G401.6 (cell line): ENCODE results near the gene HSPH1.
A peak's percentile ranks its signal among the peaks of the same experiment; 100 is the strongest.
"Not testable (repeated sequence)": the region's sequence is repeated elsewhere in the genome, so short reads cannot be mapped to it uniquely, and the experiment has no call there.

Experiments
- FAIRE-seq: peaks from 2 replicates; lab custom pipeline; 2012; peaks lifted over from hg19 to GRCh38; lab: Jason Lieb, UNC

Gene HSPH1

DNA sequence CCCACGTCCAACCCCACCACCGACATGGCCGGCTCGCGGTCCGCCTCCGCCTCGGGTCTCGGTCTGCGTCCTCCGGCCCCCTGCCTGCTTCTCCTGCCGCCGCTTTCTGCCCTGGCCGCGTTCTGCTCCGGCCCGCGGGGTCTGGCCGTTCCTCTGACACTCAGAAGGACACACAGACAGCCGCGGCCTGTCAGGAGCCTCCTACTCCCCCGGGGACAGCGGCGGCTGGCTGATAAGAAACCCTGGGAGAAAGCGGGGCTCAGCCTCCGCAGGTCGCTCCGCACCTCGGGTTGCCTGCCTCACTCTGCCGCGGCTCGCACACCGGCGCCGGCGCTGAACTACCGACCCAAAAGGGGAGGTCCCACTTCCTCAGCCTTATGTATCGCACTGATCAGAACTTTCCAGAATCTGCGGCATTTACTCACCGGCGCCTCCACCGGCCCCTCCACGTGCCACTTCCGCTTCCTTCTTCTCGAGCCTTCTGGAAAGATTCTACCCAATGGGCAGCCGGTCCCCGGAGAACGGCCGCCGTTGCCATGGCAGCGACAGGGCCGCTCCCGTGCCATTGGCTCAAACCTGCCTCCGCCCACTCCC lies at the start of gene HSPH1:
TSS of gene HSPH1 (minus strand) at position 348 of the 594 bp plus-strand sequence. CDS start at position 26, 322 bp downstream.
- FAIRE-seq, result peak; percentile 93

DNA sequence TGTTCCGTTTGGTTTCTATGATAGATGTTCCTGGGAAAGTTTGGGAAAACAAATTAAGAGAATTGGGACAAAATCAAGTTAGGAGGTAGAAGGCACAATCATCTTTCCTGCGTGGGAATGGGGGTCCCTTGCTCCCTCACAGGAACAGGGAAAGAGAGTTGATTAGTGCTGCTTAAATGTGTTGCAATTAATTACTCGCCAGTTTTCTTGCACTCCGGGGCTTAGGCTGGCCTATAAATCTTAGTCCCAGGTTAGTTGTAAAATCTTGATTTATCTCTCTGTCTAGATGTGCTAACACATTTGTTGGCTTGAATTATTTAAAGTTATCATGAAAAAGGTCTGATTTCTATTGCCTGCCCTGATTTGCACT lies 48.1 kb upstream of the HSPH1 start:
- FAIRE-seq, result no peak

DNA sequence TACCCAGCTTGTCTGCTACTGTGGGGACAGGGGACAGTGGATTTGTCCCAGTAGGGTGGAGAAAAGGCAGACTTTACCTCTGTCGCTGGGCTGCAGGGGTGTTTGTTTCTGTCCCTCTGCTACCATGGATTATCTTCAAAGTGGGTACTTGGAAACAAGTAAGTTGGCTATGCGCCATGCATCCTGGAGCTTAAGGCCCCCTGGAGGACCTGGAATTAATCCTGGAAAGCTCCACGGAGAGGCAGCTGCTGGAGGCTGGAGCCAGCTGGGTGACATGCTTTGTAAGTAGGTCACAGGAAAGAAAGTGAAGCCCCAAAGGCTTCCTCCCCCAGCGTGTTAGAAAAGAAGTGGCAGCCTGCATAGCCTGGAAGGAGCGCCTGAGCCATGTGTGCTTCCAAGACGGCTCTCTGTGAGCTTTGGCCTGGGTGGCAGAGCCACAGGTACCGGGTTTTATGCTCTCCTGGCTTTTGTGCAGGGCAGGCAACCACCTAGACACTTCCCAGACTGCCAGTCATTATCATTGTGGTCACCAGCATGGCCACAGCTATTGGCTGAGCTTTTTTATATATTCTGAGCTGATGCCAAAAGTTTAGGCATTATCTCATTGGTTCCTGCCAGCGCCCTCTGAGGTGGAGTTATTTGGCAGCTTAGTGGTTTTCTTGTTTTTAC lies 47.6 kb upstream of the HSPH1 start:
- no peak for FAIRE-seq

DNA sequence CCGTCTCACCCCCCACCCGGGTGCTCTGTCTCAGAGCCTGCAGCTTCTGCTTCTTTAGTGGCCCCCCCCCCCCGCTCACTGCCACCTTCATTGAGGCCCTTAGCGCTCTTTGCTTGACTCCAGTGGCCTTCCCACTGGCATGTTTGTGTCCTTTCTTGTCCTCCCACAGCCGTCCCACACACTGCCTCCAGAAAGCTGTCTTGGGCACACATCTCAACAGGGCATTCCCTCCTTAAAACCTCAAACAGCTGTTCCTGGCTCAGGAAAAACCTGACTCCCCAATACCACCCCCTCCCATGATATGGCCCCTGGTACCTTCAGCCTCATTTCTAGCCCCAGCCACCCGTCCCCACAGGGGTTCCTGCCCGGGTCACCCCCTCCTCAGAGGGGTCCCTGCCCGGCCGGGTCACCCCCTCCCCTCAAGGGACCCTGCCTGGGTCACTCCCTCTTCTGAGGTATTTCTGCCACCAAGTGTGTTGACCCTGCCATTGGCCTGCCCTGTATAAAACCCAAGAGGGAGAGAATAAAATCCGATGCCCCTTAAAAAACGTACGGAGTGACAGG lies 46.9 kb upstream of the HSPH1 start:
- no peak for FAIRE-seq

DNA sequence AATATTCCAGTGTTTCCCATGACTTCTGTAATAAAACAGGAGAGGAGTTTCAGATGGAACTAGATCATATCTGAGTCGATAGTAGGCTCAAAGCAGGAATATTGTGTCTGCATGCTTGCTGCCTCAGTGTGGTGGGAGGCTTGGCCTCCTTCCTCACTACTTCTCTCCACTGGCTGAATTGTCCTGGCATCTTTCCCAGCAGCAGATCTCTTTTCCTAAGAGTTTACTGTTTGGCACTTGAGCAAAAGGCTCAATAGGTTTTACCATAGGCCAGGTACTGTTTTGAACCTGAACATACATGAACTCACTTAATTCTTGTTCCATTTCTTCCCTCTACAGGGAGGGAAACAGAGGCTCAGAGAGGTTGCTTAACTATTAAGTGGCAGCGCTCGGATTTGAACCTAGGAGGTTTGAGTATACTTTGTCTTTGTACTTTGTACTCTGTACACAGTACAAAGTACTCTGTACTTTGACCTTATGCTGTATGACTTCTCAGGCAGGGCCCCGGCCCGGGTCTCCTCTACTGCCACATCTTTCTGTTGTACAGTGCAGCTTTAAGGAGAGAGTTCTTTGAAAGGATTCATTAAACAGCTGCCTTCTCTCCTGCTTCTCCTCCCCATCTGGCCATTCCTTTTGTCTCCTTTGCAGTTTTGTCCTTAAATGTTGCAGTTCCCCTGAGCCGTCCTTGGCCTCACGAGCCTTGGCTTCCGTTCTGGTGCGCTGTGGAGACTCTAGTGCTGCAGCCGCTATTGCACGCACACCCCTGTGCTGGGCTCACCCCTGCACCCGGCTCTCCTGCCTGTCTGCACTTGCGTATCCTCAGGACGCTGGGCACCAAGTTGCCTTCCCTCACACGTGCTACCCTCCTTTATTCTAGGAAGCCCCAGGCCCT lies 46.2 kb upstream of the HSPH1 start:
- FAIRE-seq, result no peak

DNA sequence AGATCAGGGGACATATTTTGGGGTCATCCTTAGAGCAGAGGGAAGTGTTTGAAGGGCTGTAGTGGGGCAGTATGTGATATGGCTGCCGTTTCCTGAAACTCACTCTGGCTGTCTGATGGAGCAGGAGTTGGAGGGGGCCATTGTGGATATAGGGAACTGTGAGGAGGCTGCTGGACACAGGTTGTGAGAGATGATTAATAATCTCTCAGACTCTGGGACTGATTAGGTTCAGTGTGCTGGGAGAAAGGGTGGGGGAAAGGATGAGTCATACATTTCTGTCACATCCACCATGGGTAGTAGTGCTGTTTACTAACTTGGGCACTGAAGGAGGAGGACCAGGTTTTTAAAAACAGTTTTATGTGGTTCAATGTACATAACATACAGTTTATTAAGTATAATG lies 42.9 kb upstream of the HSPH1 start:
- no peak for FAIRE-seq

DNA sequence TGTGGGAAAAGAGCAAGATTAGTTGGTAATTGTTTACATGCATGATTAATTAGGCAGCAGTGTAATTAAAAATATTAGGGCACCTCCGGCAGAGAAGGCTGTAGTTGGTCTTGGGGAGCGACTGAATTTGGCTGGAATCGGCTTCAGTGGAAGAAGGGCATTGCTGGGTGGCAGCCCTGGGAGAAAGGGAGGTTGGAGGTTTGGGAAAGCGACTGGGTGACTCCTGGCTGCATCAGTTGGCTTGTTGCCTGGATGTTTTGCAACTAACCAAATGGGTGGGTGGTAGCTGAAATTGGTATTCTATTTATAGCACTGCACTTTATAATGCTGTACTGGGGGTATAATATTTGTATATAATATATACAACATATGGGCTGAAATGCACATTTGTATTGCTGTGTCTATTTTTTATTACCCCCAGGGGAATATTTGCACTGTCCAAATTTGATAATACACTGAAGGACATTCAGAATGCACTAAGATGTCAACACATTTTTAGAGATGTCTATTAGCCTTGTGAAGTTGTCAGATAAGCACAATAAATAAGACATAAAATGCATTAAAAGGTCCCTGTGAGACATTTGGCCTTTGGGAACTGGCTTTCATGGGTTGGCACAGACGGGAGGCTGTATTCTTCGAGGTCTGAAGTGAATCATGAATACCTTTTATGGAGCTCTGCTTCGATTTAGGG lies 39.8 kb upstream of the HSPH1 start:
- no peak for FAIRE-seq

DNA sequence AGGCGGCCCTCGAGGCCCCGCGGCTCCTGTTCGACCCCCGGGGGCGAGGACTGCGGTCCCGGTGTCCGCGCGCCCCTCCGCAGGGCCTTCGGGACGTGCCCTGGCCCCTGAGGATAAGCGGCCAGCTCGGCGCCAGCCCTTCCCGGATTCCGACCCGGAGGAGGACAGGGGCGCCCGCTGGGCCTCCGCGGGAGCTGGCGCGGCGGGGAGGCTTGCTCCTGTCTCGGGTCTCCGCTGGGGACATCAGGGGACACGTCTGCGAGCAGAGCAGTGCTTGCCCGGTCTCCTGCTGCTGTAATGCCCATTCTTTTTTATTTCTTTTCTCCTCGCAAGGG lies 38.9 kb upstream of the HSPH1 start:
- no peak for FAIRE-seq

DNA sequence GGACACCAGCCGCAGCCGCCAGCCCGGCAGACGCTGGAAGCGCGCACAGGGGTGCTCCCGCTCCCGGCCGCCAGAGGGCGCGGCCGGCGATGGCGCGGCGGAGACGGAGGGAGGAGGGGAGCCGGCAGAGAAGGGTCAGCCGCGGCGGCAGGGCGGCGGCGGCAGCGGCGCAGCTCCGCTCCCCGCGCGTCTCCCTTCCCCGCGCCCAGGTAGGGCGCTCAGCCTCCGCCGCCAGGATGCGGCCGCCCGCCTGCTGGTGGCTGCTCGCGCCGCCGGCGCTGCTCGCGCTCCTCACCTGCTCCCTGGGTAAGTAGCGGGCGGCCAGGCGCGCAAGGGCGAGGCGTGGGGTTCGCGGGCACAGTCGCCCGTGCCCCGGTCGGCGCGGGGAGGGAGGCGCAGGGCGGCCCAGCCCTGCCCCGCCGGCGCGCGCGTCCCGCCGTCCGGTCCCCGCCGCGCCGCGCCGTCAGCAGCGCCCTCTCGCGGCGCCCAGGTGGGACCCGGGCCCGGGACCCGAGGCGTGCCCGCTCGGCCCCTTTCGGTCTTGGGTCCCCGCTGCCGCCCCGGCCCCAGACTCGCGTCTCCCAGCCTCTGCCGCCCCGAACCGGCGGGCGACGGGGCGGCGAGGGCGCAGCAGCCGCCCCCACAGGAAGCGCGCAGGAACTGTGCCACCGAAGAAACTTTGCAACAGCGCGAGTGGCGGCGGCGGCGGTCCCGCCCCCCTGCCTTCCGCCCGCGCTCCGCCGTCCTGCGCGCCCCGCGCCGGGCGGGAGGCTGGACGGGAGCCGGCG lies 38.3 kb upstream of the HSPH1 start, which contains the start of gene B3GLCT:
TSS of gene B3GLCT (plus strand) at position 127 of the 788 bp plus-strand sequence. CDS start at position 237, 110 bp downstream.
- no peak for FAIRE-seq

DNA sequence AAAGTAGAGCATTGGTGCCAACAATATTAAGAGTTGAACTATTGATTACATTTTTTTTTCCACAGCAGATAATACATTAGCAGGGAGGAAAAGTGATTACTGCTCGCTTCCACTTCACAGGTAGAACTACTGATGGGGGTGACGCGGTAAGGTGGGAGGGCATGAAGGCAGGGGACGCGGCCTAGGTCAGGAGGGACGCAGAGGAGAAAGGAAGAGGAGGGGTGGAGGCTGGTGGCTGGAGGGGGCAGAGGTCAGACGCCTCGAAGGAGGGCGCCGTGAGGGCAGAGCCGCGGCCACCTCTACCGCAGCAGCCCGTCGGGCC lies 37.8 kb upstream of the HSPH1 start:
- no peak for FAIRE-seq

DNA sequence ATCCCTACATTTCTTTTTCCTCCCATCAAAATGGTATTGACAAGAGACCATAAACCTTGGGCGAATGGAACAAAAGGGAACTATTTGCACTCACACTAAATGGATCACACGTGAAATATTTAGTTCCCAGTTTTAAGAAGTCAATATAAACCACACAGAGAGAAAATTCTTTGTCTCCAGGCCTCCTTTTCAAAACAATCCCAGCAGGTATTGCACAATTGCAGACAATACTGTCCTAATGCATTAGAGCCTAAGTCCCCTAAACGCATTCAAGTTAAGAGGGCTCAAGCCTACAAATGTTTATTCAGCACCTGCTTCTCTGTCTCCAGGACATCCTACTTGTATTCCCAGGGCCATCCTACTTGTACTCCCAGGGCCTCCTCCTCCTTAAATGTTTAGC lies 36.8 kb upstream of the HSPH1 start:
- no peak for FAIRE-seq

DNA sequence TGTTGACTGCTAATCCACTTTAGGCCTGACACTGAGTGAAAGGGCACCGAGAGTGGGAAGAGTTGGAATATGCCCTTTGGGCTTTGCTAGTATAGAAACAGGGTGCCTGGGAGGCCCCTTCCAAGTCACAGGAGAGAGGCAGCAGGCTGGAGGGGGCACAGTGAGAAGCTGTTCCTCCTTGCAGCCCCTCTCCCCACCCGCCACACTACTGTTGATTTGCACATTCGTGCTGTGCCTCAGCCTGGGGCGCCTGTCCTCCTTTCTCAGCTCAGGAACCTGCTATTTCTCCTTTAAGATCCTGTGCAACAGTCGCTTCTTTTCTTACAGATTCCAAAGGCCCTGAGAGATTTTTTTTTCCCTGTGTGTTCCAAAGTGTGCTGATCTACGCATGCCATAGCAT lies 35.3 kb upstream of the HSPH1 start:
- FAIRE-seq, result no peak

DNA sequence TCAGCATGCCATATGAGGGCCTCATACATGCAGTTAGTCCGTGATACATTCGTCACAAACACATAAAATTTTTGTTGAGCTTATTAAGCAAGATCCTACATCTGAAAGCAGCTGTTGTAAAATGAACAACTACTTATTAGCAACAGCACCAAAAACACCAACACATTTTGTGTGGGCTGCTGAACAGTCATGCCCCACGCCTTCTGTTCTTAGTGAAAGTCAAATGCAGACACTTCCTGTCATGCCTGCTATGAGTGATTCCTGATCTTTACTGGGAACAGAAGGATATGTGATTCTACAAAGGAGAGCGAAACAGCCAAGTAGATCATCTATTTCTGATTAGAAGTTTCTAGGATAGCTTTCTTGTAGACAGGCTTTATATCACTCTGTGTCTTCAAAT lies 33.9 kb upstream of the HSPH1 start:
- FAIRE-seq, result no peak

DNA sequence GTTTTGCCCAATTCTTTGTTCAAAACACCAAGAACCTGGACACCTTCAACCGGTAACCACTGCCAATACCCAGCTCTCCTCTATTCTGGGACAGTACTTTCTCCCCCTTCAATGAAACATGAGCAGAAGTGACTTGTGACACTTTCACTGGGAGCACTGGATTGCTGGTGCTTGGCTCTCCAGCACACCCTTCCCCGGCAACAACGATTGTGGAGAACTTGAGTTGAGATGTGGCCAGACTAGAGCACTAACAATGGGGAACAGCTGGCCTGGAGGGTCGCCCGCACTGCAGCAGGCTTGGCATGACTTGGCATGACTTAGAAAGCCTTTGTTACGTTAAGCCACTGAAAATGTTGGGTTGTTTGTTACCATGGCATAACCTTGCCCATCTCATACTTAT lies 30.6 kb upstream of the HSPH1 start:
- FAIRE-seq, result no peak

DNA sequence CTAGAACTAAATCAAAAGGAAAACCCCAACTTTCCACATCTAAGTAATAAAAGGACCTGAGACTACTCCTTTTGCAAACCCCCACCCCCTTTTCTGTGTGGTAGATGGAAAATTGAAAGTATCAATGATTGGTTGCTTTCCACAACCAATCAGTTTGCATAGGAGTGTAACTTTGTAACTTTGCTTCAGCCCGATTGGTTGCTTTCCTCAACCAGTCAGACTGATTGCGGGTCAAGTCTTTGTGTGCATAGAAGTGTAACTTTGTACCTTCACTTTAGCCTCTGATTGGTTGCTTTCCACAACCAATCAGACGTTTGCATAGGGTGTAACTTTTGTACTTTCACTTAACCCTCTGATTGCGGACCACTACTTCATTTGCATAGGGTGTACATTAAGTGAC lies 30.0 kb upstream of the HSPH1 start:
- FAIRE-seq, result no peak

DNA sequence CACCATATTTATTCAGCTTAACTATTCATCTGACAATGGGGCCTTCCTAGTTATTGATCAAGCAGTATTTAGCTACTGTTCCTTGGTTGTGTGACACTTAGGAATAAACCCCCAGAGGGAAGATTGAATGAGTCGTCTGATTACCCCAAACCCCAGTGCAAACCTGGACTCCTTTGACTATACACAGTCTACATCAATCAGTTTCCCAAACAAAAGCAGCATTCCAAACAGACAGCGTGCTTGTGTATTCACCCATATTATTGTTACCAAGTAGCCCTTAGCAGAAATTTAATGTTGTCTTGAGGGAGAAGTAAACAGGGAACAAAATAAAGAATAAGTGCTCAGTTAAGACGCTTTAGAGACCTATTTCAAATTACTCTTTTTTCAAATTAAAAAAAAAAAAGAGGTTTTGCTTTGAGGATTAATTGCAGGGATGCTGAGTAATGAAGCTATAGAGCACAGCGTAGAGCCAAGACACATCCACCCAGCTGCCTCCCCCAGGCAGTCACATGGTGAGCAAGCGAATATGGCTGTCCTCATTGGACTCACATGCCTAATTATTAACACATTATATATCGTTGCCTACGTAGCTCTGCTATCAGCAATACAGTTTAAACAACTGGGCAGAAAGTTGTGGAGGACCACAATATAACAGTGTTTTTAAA lies 23.4 kb upstream of the HSPH1 start:
- FAIRE-seq, result no peak

DNA sequence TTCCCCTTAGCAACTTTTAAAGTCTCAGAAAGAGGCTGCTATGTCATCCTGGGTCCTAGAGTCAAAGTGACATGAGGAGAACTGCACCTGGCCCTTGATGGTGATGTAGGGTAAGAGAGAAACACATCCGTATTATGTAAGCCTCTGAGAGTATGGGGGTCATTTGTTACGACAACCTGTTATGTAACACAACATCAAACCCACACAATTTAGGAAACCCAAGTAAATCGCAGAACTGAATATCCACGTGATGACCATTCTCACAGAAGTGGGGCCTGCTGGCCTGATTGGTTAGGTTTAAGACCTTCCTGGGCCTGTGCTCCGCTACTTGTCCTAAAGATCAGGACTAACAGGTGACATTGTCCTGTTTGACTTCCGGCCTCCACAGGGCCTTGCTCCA lies 22.7 kb upstream of the HSPH1 start:
- no peak for FAIRE-seq

DNA sequence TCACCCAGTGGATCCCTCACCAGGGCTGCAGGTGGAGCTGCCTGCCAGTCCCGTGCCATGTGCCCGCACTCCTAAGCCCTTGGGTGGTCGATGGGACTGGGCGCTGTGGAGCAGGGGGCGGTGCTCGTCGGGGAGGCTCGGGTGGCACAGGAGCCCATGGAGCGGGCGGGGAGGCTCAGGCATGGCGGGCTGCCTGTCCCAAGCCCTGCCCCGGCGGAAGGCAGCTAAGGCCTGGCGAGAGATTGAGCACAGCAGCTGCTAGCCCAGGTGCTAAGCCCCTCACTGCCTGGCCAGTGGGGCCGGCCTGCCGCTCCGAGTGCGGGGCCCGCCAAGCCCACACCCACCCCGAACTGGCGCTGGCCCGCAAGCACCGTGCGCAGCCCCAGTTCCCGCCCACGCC lies 21.3 kb upstream of the HSPH1 start:
- no peak for FAIRE-seq

DNA sequence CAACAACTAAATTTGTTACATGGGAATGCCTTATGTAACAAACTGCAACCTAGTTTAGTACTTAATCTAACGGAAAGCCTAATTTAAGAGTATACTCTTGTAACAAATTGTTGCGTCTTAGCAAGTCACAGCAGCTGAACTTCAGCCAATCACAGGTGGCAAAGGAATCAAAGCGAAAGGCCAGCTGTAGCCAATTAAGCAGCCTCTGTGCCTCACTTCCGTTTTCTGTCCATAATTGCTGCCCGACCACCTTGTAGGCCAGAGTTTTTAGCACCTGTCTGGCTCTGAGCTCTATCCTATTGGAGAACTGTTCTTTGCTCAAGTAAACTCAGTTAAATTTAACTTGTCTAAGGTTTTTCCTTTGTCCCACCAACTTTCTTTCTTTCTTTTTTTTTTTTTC lies 18.1 kb upstream of the HSPH1 start:
- no peak for FAIRE-seq

DNA sequence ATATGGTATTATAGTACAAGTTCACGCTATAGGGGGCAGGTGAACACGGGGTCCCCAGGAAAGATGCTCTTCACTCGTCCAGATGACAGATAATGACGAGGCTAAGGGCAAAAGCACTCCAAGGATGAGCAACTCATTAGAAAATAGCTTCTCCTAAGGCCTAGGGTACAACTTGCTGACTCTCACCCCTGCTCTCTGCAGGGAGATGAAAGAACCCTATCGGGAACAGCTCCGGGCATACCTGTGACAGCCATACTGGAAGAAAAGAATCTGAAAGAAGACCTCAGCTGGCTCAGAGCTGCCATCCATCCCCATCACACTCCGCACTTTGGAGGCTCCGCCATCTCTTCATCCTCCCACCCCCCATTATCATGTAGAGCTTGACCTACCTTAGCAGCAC lies 17.5 kb upstream of the HSPH1 start:
- no peak for FAIRE-seq

DNA sequence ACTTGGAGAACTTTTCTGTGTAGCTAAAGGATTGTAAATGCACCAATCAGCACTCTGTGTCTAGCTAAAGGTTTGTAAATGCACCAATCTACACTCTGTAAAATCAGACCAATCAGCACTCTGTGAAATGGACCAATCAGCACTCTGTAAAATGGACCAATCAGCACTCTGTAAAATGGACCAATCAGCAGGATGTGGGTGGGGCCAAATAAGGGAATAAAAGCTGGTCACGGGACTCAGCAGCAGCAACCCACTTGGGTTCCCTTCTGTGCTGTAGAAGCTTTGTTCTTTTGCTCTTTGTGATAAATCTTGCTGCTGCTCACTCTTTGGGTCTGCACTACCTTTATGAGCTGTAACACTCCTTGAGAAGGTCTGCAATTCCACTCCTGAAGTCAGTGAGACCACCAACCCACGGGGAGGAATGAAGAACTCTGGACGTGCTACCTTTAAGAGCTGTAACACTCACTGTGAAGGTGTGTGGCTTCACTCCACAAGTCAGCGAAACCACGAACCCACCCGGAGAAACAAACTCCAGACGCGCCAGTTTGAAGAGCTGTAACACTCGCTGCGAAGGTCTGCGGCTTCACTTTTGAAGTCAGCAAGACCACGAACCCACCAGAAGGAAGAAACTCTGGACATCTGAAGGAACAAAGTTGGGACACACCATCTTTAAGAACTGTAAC lies 16.2 kb upstream of the HSPH1 start:
- not testable (repeated sequence) for FAIRE-seq
